HL-60 (cell line): ENCODE data around the gene KLRC3.

Experiments
- CTCF ChIP-seq: IDR thresholded peaks from one replicate; pipeline ENCODE4 v1.5.1; 2011; ENCODE audit warnings: low read length, control low read depth, inconsistent platforms; ENCODE audit not compliant: insufficient read depth
- POLR2AphosphoS5 ChIP-seq: IDR thresholded peaks from 2 replicates; pipeline ENCODE4 v1.6.1; 2012; ENCODE audit warnings: low read depth

DNA sequence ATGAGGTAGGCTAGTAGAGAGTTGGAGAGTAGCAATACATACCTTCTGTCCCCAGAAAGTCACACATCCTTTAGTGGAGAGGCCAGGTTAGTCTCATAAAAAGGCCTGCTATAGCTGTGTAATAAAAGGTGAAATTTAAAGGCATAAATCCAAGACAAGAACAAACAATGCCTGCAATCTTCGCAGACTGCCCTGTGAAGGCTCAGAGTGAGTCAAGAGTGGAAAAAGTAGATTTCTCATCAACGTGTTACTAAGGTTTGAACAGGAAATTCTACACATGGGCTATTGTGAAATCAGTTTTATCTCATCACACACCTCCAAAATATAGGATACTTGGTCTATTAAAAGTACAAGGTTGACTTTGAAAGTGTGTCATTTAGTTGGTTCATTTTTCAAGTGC lies 32.8 kb upstream of the KLRC3 start, which contains the start of gene KLRC1:
- TF ChIP-seq CTCF (no peak), POLR2AphosphoS5 (no peak)
